ENCODE data around the gene TOMM34.

- TF ChIP-seq ZNF274 (IDR thresholded peaks at IDR 0.05; ENCODE audit: low read depth, low read length) (no peak), SUZ12 (IDR thresholded peaks at IDR 0.05; ENCODE audit: extremely low read depth, insufficient read depth, insufficient read length) (no peak)
Observed at GRCh38 chr20:44938637-44939036, 21.6 kb downstream of the TOMM34 start.

Measured in NT2/D1 (cell line).